Endothelial cell of umbilical vein (primary cell): Measurements from ENCODE around the gene BUB1B. TPM values are rescaled to one million over a fixed set of nuclear protein-coding genes. Genes with fewer than 3 reads are reported as not detected.

Source experiments
- BruUV-seq: library from RNA; stranded (reverse); fragments of 400-500 nt; replicated peaks from 2 replicates; lab custom pipeline; 2021; lab: Mats Ljungman, UMichigan
- CTCF ChIA-PET: fragments of 300-600, 350-600 bp; sonication (Branson Sonifier 250); formaldehyde crosslinking; loops from one replicate; lab custom pipeline; 2021; ENCODE audit warnings: antibody characterized with exemption, inconsistent platforms; lab: Charles Lee
- POLR2A ChIA-PET: fragments of 300-600, 350-600 bp; sonication (Branson Sonifier 250); formaldehyde crosslinking; loops from one replicate; lab custom pipeline; 2021; ENCODE audit warnings: antibody characterized with exemption, inconsistent platforms; lab: Charles Lee
- DNase-seq: peaks from one replicate; pipeline ENCODE4 v3.0.0-alpha.2; 2011; ENCODE audit warnings: low read depth, low spot score
- FAIRE-seq: peaks from 2 replicates; lab custom pipeline; 2011; peaks lifted over from hg19 to GRCh38; lab: Jason Lieb, UNC
- H2AFZ ChIP-seq: 2 replicates; pipeline ENCODE4 v1.6.0; 2012; ENCODE audit warnings: low read depth, low read length, control low read depth, inconsistent platforms
- H3K27ac ChIP-seq: 2 replicates; pipeline ENCODE4 v1.5.1; 2011; ENCODE audit warnings: low read depth, mild to moderate bottlenecking, control low read depth, low read length, moderate library complexity; ENCODE audit not compliant: insufficient read depth
- H3K27me3 ChIP-seq, 2 experiments: 2 replicates each; pipeline versions ENCODE4 v1.6.0 to v1.6.1; 2011; ENCODE audit warnings: low read length in 2 of 2, mixed read lengths in 1 of 2; ENCODE audit not compliant: control insufficient read depth in 2 of 2, insufficient read depth in 2 of 2
- H3K36me3 ChIP-seq, 2 experiments: 2 replicates in 1 of 2; 3 replicates in 1 of 2; pipeline ENCODE4 v1.5.1; 2011; ENCODE audit warnings: low read length in 2 of 2, mild to moderate bottlenecking in 1 of 2, moderate library complexity in 1 of 2; ENCODE audit not compliant: control insufficient read depth in 2 of 2, insufficient read depth in 2 of 2; ENCODE audit errors: extremely low read depth in 1 of 2
- H3K4me1 ChIP-seq: 3 replicates; pipeline ENCODE4 v1.5.1; 2011; ENCODE audit warnings: mild to moderate bottlenecking, low read length; ENCODE audit not compliant: control insufficient read depth, insufficient read depth; ENCODE audit errors: extremely low read depth
- H3K4me2 ChIP-seq: 2 replicates; pipeline ENCODE4 v1.6.1; 2011; ENCODE audit warnings: low read length, control low read depth, mixed read lengths; ENCODE audit not compliant: insufficient read depth
- H3K4me3 ChIP-seq, 3 experiments: fragments of 200-600 bp in 1 of 3; sonication (generic), shearing (Covaris generic) in 1 of 3; replicated peaks in 1 of 3; 2 replicates each; pipeline ENCODE4 v1.5.1; 2011 to 2016; ENCODE audit warnings: control low read depth in 3 of 3, low read length in 3 of 3, mild to moderate bottlenecking in 2 of 3, inconsistent platforms in 1 of 3, low read depth in 1 of 3, moderate library complexity in 1 of 3; ENCODE audit not compliant: insufficient read depth in 1 of 3
- H3K79me2 ChIP-seq: 2 replicates; pipeline ENCODE4 v1.6.0; 2012; ENCODE audit warnings: low read length, inconsistent platforms; ENCODE audit not compliant: control insufficient read depth, insufficient read depth
- H3K9ac ChIP-seq: replicated peaks from 2 replicates; pipeline ENCODE3; 2011; ENCODE audit warnings: low read length, control low read depth; ENCODE audit not compliant: insufficient read depth; ENCODE audit errors: extremely low read depth
- H3K9me1 ChIP-seq: replicated peaks from 3 replicates; pipeline ENCODE4 v1.6.0; 2011; ENCODE audit warnings: mild to moderate bottlenecking, low read length; ENCODE audit not compliant: control insufficient read depth, insufficient read depth; ENCODE audit errors: extremely low read depth
- H3K9me3 ChIP-seq: replicated peaks from 2 replicates; pipeline ENCODE4 v1.5.1; 2012; ENCODE audit warnings: low read length, inconsistent platforms; ENCODE audit not compliant: control insufficient read depth, insufficient read depth
- H4K20me1 ChIP-seq: replicated peaks from 2 replicates; pipeline ENCODE3; 2011; ENCODE audit warnings: mild to moderate bottlenecking, low read length; ENCODE audit not compliant: control insufficient read depth, insufficient read depth; ENCODE audit errors: extremely low read depth
- CTCF ChIP-seq, 2 donors: IDR thresholded peaks; 1 replicate in 1 of 2; 2 replicates in 1 of 2; pipeline ENCODE4 v1.5.1; 2011; ENCODE audit warnings: low read length in 2 of 2, mild to moderate bottlenecking in 2 of 2, moderate library complexity in 2 of 2, control low read depth in 1 of 2, inconsistent platforms in 1 of 2, low read depth in 1 of 2; ENCODE audit not compliant: insufficient read depth in 1 of 2; ENCODE audit errors: extremely low read depth in 1 of 2
- EZH2 ChIP-seq: IDR thresholded peaks from 2 replicates; pipeline ENCODE4 v1.6.1; 2012; ENCODE audit warnings: borderline replicate concordance, low read depth, mild to moderate bottlenecking, moderate library complexity, low read length, inconsistent platforms; ENCODE audit not compliant: severe bottlenecking
- FOS ChIP-seq: IDR thresholded peaks from 2 replicates; pipeline ENCODE4 v1.6.1; 2011; ENCODE audit warnings: mild to moderate bottlenecking, low read length, moderate library complexity, borderline replicate concordance; ENCODE audit not compliant: insufficient read depth
- GATA2 ChIP-seq: IDR thresholded peaks from 2 replicates; pipeline ENCODE4 v1.7.0; 2011; ENCODE audit warnings: low read depth, mild to moderate bottlenecking, moderate library complexity, mixed read lengths, low read length; ENCODE audit not compliant: insufficient read length, insufficient read depth
- JUN ChIP-seq: IDR thresholded peaks from 2 replicates; pipeline ENCODE4 v1.6.1; 2011; ENCODE audit warnings: borderline replicate concordance, low read depth; ENCODE audit not compliant: insufficient read length, insufficient read depth
- MAX ChIP-seq: IDR thresholded peaks from 2 replicates; pipeline ENCODE4 v1.6.1; 2011; ENCODE audit not compliant: insufficient read depth, insufficient read length
- MYC ChIP-seq: IDR thresholded peaks from one replicate; pipeline ENCODE4 v1.6.1; 2011; ENCODE audit warnings: mild to moderate bottlenecking, low read depth, low read length
- POLR2A ChIP-seq: IDR thresholded peaks from 2 replicates; pipeline ENCODE4 v1.6.1; 2012; ENCODE audit warnings: low read depth, mild to moderate bottlenecking, control low read depth, low read length
- POLR2AphosphoS5 ChIP-seq: IDR thresholded peaks from 2 replicates; pipeline ENCODE4 v1.6.1; 2012; ENCODE audit warnings: low read depth, mild to moderate bottlenecking, control low read depth, low read length, moderate library complexity; ENCODE audit not compliant: insufficient read depth
- dilution Hi-C: fragments of 300-500 bp; cut with MboI; formaldehyde crosslinking; loops from one replicate; pipeline ENCODE4 v1.15.0; 2019; ENCODE audit warnings: low sequenced_read_pairs; ENCODE audit not compliant: extremely low pct_ligation_motif_present
- intact Hi-C: fragments of 100-400 bp; cut with micrococcal nuclease; formaldehyde crosslinking; loops from one replicate; pipeline ENCODE4 v1.10.0; 2022
- polyA plus RNA-seq, 4 experiments: library from polyadenylated mRNA; depleted of rRNA in 3 of 4; stranded (reverse) in 3 of 4; unstranded in 1 of 4; fragments of >200 nt; gene quantifications; 2 replicates each; pipeline versions ENCODE4 v1.2.1 to v1.2.3, GENCODE V29; 2011 to 2012; ENCODE audit warnings: missing spikeins in 1 of 4
- total RNA-seq: library from RNA; stranded (reverse); gene quantifications from 2 replicates; pipeline ENCODE4 v1.2.3, GENCODE V29; 2021

Gene BUB1B
- total and polyA plus RNA-seq, 2 donors (not counting 3 experiments of a cell fraction or from before 2014, with no cell fraction given): 12.2 to 69.8 TPM

GRCh38 chr15:40232625-40233070, 71.8 kb downstream of the BUB1B start:
- DNase-seq (no peak), FAIRE-seq (no peak)
- Histone ChIP-seq H3K79me2 (no peaks in the 10 kb centered on the region), H3K36me3 (peaks cover 0 to 5% of the 10 kb centered on the region in 2 experiments), H3K4me3 (no peak overlapping the region), H3K9me3 (no peaks in the 10 kb centered on the region), H2AFZ (no peak overlapping the region), H3K9ac (no peak overlapping the region), H3K4me2 (no peak overlapping the region), H3K27ac (no peak overlapping the region), H4K20me1 (no peaks in the 10 kb centered on the region), H3K4me1 (no peaks in the 10 kb centered on the region), H3K9me1 (no peaks in the 10 kb centered on the region), H3K27me3 (no peaks in the 10 kb centered on the region)
- BruUV-seq: no TSS peak
- dilution Hi-C loops (no loop called here), intact Hi-C loops (no loop called here)
- ChIA-PET POLR2A (no interaction called here), CTCF (interaction anchor here (1.0 to 1.7 kb wide), 2 partner anchors 42 to 47 kb away, joined by 3 to 8 read pairs; no protein-coding TSS in a partner anchor)
- TF ChIP-seq GATA2 (no peak), MAX (no peak), MYC (no peak), FOS (no peak), CTCF (IDR thresholded peaks at IDR 0.05; ENCODE audit: extremely low read depth in 1 of 2, insufficient read depth in 1 of 2, low read depth in 1 of 2, low read length in 2 of 2) (no peak), EZH2 (no peak), JUN (no peak), POLR2AphosphoS5 (no peak), POLR2A (no peak)
